GM18951 (cell line): Measurements from ENCODE around the gene NUDT17.

ENCODE experiments used
- POLR2A ChIP-seq: IDR thresholded peaks from 4 replicates; pipeline ENCODE4 v1.6.1; 2011; ENCODE audit warnings: mild to moderate bottlenecking; ENCODE audit not compliant: insufficient read length, insufficient read depth; ENCODE audit errors: extremely low read depth
- in situ Hi-C: fragments of 300-500 bp; cut with MboI; formaldehyde crosslinking; loops from one replicate; pipeline ENCODE4 v1.12.0; 2022; ENCODE audit warnings: low sequenced_read_pairs, mixed read lengths, inconsistent platforms; ENCODE audit not compliant: unreplicated experiment

The NUDT17 gene

DNA sequence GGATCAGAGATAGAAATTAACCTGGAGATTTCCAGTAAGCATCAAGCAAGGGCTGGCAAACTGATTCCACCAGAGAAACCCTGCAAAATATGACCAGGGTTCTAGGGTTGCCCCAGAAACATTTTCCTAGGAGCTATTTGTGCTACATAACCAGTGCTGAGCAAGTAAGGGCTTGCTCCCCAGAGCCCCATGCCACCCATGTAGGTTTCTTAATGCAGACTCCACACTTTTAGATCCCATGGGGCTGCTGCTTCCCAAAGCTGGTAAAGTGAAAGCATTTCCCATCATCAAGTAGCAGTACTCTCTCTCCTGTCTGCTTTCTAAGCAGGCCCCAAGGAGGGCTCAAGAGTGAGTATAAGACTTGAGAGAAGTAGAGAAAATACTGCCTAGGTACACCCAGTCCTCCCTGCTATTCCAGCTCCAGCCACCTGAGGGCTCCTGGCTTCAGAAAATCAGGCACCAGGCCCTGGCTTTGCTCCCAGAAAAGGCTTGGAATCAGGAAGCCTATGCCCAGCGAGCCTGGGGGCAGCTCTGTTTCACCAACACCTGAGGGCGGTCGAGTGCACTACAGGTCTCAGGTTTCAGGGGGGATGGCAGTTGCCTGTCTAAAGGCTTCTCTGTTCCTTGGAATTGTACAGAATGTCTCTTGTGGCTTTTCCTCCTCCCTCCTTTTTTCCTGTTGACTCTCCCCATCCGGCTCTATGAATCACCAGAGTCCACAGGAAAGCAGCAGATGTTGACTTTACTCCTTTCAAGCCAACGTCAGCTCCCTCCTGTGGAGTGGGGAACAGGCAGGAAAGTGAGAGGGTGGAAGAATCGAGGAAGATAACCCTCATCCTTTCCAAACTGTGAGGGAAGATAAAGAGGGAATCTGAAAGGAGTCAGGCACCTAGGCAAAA lies 46.4 kb downstream of the NUDT17 start:
- no peak for TF ChIP-seq POLR2A
- in situ Hi-C loops = no loop called here

DNA sequence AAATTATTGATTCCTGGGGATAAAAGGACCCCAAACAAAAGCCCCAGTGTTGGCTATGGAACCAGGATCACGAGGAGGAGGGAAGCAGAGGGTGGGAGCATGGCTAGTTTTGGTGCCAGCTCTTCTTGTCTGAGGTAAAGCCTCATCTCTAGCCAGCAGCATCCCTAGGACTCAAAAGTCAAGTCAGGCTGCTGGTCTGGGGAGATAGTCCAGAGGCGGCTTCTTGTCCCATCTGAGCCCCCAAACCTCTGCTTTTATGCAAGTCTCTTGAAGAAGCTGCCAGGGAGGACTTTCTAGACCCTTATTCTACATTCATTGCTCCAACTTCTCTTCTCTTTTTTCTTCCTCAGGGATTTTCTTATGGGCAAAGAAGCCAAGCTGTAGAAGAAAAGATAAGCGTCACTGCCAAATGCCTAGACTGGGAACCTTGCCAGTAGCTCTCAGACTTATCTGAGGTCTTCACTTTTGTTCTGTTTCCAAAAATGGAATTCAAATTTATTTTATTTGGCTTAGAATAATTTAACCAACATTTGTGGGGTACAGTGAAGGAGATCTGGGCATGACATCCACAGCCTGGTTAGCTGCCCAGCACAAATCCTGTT lies 47.2 kb downstream of the NUDT17 start:
- no peak for TF ChIP-seq POLR2A
- in situ Hi-C loops = no loop called here

DNA sequence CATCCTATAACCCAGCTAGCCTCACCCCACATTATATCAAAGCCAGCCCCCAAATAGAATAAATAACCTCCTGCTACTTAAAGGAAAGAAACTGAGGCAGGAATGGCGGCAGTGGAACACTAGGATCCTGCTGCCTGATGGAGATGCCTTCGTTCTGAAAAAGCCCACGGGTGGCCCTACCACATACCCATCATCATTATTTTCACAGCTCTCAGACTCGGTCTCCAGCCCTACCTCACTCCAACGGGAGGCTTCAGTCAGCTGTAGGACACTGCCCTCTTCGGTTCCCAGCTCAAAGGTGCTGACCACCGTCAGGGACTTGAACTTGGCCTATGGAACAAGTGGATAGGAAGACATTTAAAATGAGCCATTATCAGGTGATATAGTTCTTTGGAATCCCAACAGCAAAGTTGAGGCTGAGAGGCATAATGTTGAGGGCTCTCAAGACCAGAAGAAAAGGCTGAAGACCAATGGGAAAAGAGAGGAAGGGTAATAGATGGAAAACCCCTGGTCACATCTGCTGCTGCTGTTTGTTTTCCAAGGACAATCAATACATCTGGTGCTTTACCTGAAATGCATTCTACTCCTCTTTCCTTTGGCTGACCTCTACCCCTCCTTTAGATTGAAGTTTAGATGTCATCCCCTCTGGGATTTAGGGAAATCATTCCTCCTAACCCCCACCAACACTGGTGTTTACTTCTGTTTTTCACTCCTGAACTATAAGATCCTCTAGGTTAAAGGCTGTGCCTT lies 48.1 kb downstream of the NUDT17 start:
- no peak for TF ChIP-seq POLR2A
- in situ Hi-C loops = no loop called here

DNA sequence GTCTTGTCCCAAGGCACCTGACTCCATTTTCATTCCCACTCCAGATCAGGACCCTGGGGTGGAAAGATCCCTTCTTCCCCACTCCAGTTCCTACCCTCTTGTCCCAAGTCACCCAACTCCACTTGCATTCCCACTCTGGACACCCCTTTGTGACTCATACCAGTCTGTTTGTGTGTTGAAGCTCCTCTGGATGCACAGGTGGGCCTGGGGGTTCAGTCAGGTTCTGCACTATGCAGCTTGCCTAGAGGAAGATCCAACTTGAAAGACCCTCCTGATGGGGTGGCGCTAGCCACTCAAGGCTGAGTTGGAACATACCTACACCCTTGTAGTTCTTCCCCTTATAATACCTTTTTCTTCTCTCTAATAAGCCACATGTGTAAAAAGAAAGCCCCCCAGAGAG lies 50.0 kb downstream of the NUDT17 start:
- in situ Hi-C loops = no loop called here
- TF ChIP-seq POLR2A = no peak

DNA sequence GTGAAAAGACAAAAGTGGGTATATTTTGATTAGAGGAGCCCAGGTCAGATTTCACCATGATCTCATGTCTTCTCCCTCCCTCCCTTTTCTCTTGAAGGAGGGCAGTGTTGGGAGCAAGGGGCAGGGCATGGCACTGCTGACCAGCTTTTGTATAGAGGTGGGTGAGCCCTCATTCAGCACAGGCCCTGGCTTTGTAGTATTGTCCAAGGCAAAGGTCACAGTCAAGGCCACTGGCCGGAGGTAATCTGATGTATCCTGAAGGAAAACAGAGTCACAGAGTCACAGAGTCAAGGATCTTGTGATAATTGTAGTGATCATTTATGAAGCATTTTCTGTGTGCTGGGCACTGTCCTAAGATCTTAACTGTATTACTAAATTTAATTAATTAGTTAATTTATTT lies 52.5 kb downstream of the NUDT17 start:
- in situ Hi-C loops = no loop called here
- TF ChIP-seq POLR2A = no peak
